GM18502 (cell line): ENCODE measurements around the gene SEMA4D.

Experiments
- ATAC-seq: cut with Tn5 transposase; IDR thresholded peaks from one replicate; pipeline ENCODE4 v1.9.1; 2021; ENCODE audit warnings: mild to moderate bottlenecking; ENCODE audit not compliant: unreplicated experiment, poor library complexity

SEMA4D gene

GRCh38 chr9:89436963-89437625, 60.8 kb downstream of the SEMA4D start:
- ATAC-seq, result no peak

- no peak for ATAC-seq
Observed at GRCh38 chr9:89436326-89436725, 61.6 kb downstream of the SEMA4D start.

DNA sequence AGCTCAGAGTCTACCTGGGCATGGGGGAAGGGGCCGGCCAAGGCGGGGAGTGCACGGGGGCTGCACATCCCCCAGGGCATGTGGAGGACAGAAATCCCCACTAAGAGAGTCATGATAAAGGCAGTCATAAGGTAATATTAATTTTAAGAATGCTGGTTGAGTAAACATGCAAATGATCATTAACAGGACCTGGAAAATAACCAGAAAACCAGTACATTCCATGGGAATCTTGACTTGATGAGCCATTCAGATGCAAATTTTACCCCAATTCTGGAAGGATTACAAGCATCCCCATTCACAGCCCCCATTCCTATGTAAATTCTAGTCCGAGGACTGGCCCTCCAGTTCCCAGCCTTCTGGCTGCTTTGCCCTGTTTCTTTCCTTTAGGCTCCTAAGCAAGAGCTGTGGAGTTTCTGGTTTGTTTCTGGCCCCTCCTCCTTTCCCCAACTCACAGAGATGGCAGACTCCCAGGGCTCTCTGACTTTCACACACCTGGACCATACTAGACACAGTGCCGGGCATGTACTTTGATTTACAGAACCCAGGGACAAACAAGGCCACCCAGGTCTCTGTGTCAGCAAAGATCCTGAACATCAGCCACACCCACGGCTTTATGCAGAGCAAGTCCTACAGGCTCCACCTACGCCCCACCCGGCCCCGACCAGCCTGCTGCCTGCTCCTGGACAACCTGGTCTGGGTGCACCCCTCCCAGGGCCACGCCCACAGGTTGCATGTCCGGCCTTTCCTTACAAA, 62.7 kb downstream of the SEMA4D start:
- no peak for ATAC-seq

- ATAC-seq, result no peak
Observed at GRCh38 chr9:89434636-89435035, 63.3 kb downstream of the SEMA4D start.

DNA sequence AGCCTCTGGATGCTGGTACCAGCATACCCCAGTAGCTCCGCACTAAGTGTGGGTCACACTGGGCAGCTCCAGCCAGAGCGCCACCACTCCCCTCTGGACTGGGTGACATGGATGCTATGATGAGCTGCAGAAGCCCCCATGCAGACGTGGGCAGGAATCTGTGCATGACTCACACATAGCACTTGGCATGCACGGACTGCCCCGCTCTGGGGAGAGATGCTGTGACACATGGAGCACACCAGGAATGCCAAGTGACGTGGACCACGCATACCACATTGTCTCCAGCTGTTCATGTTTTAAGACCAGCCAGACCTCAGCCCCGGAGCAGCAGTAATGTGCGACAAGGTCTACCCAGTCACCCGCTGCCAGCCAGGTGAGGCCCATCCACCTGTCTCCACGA, 64.1 kb downstream of the SEMA4D start:
- ATAC-seq, result no peak

- ATAC-seq, result no peak
Observed at GRCh38 chr9:89432986-89433530, 64.9 kb downstream of the SEMA4D start.

DNA sequence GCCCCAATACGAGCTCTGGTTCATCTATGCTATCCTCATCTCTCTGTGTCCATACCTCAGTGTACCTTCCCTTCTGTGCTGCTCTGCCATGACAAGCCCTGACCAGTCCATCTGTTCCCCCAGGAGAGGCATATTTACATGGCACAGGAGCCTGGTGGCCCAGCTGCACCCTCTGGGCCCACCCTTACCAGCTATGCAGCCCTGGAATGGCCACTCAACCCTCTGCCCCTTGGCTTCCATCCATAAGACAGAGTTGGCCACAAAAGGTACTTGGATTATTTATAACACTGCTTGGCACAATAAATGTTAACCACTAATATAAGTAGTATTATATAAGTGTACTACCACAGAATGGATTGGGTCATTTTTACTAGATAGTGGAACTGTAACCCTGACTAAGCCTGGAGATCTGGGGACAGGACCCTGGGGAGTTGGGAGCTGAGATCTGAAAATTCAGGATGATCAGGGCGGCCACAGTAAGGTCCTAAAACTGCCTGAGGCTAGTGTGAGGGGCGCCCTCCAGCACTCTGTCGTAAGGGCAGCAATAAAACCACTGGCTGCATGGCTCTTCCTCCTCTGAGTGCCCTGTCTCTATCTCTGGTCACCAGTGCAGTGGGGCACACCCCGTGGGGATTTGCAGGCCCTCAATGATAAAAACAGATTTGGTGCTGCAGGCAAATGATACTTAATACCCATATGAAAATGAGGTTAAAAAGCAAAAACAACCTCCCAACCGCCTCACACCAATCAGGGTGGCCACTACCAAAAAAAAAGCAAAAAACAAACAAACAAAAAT, 65.8 kb downstream of the SEMA4D start:
- ATAC-seq, result no peak

DNA sequence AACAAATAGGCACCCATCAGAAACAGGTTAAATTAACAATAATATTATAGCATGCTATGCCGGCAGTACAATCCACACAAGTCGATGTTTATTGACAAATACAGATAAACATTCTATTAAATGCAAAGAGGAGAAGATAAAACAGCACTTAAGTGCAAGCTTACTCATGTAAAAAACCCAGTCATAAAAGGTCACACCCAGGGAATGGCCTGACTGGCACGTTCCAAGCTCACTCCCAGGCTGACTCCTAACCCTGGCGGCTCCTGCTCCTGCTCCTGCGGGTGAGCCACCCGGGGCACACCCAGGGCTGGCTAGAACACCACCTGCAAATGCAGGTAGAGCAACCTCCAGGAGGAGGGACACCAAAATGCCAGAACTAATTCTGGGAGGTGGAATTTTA, 66.9 kb downstream of the SEMA4D start:
- no peak for ATAC-seq

DNA sequence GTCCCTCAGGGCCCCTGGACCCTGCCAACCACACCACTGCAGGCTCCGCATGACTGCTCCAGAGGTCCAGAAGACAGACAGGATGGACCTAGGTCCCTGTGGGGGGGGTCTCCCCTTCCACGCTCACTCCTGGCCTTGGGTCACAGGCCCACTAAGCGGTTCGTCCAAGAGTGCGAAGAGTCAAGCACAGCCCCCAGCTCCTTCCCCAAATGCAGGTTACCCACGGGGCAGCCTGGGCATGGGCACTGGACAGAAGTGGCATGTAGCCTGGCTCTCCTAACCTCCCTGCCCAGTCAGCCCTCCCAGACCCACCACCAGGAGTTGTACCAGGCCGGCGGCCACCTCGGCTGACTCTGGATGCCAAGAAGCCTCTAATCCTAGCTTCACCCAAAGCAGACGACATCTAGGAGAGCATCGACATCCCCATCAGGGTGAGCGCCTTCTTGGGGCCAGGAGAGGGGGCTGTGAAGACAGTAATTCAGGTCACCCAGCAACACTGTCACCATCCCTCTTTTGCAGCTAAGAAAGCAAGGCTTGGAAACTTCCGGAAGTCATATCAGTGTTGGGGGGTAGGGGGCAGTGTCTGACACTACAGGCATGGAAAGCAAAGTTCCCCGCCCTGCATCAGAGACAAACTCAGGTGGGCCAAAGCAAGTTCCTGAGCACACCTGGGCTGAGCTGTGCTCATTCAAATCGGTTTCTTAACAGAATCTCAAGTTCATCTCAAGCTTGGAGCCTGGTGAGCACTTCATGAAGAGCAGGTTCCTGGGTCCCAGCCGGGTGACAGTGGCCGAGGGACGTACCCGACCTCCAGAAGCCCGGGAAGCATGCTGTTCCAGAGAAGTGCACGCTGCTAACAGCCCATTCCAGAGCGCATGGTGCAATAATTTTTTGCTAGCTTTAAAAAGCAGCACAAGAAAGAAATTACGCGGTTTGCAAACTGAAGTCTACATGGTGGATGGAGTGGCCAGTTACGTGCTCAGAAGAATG, 68.7 kb downstream of the SEMA4D start:
- no peak for ATAC-seq

- ATAC-seq, result no peak
Observed at GRCh38 chr9:89428222-89428761, 69.6 kb downstream of the SEMA4D start.

GRCh38 chr9:89427621-89428221, 70.2 kb downstream of the SEMA4D start:
- ATAC-seq, result no peak

GRCh38 chr9:89426384-89426961, 71.4 kb downstream of the SEMA4D start:
- peak; percentile 79 for ATAC-seq

- ATAC-seq, result no peak
Observed at GRCh38 chr9:89425921-89426383, 72.0 kb downstream of the SEMA4D start.

DNA sequence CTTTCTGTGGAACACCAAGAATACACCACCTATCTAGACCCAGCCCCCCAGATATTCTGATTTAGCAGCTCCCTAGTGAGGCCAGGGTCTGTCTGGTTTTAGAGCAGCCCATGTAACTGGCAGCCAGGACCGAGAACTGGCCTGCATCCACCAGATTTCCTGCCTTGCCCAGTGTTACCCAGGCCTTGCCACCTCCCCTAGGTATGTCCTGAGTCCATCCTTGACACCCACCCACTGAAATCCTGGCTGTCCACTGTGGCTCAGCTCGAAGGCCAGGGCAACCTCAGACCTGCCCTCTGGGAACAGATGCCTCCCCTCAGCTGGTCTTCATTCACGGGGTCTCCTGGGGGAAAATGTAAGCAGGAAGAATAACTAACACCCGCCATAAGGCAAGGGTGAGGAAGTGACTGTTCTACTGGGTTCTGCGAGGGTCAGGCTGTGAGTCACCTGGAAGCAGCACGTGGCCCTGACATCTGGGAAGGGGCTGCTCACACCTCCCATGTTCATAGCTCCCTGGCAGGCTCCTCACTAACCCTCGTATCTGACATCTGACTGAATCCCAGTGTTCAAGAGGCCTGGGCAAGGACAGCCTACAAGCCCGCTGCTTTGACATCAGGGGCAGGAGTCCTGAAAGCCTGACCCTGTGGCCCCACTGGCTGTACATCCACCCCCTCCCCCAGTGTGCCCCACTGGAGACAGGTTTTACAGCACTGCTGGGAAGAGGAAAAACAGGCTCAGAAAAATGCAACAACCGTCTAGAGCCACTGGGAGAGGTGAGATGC, 72.7 kb downstream of the SEMA4D start:
- ATAC-seq, result no peak

DNA sequence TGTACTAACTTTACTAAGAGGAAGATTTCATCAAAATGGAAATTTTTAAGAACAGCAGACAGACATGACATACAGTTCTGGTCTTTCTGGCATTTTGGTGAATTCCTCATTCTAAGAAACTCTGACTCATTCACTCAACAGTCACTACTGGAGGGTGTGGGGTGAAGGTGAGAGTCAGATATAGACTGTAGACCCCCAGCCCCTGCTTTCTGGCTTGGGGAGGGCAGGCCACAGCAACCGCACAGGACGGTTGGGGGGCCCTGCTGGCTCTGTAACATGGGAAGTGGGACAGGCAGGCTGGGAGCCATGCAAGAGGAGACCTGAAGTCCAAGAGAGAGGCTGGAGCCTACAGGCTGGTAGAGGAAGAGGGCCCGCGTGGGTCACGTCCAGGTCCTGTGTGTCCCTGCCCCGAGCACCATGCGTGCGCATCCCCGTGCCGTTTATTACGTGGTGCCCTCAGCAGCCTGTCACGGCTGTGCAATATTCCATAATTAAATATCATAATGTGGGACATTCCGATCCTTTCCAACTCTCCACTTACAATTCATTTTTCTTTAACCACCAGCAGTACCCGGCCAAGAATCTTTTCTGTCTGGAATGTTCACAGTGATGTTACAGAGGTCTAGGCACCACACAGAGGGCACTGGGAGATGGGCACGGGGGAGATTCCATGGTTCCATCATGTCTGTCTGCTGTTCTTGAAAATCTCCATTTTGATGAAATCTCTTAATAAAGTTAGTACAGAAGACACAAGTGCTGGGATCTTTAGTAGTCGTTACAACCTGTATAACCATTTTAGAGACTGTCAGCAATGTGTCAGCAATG, 75.5 kb downstream of the SEMA4D start:
- ATAC-seq, result peak; percentile 22

DNA sequence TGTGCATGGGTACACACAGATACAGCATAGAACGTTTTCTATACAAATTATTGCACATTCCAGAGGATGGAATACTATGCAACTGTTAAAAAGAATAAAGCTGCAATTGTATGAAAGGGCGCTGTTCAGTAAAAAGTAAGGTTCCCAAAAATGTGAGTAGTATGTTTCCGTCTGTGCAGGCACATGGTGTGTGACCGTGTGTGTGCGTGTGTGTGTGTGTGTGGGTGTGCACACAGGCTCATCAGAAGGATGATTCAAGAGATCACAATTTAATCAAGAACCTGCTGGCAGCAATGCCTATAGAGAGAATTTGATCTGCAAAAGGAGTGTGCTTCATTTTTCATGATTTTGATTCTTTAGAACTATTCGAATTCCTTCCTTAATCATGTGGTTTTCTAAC, 76.3 kb downstream of the SEMA4D start:
- ATAC-seq, result no peak
